Peyer's patch (tissue), 4 donors: ENCODE measurements around the gene HYKK. TPM values are rescaled to one million over a fixed set of nuclear protein-coding genes. Genes with fewer than 3 reads are reported as not detected.

ENCODE experiments used
- DNase-seq, 3 donors: peaks; one replicate each; pipeline ENCODE4 v3.0.0-alpha.2; 2017 to 2019
- H3K27ac ChIP-seq, 4 donors: fragments of 200-600 bp; sonication (generic); one replicate each; pipeline ENCODE4 v1.5.1; 2016 to 2019
- H3K27me3 ChIP-seq, 2 donors: fragments of 200-600 bp; sonication (generic); one replicate each; pipeline ENCODE4 v1.5.1; 2019
- H3K36me3 ChIP-seq, 3 donors: fragments of 200-600 bp; sonication (generic); one replicate each; pipeline ENCODE4 v1.5.1; 2016 to 2019
- H3K4me1 ChIP-seq, 4 donors: fragments of 200-600 bp; sonication (generic); one replicate each; pipeline ENCODE4 v1.5.1; 2016 to 2019
- H3K4me3 ChIP-seq, 4 donors: fragments of 200-600 bp; sonication (generic); 1 replicate in 3 of 4; 2 replicates in 1 of 4; pipeline ENCODE4 v1.5.1; 2016 to 2019; ENCODE audit warnings: mild to moderate bottlenecking in 1 of 4
- H3K9me3 ChIP-seq, 4 donors: fragments of 200-600 bp; sonication (generic); one replicate each; pipeline ENCODE4 v1.5.1; 2016 to 2019; ENCODE audit warnings: mild to moderate bottlenecking in 1 of 4
- POLR2A ChIP-seq, 2 donors: fragments of 450-650 bp; IDR thresholded peaks; one replicate each; pipeline ENCODE4 v1.5.1; 2017; ENCODE audit warnings: antibody characterized with exemption in 2 of 2, mild to moderate bottlenecking in 2 of 2, moderate library complexity in 2 of 2
- total RNA-seq, 4 donors: library from RNA; depleted of rRNA; stranded (reverse); fragments of >200 nt; gene quantifications; one replicate each; pipeline ENCODE4 v1.1.0, GENCODE V29; 2016
- TF ChIP-seq, protein P1 (sequence below), 6 experiments: fragments of 450-650 bp in 4 of 6; fragments of 200-600 bp in 2 of 6; sonication (generic) in 1 of 6; IDR thresholded peaks; one replicate each; pipeline ENCODE4 v1.5.1; 2017 to 2019; ENCODE audit warnings: antibody characterized with exemption in 6 of 6, mild to moderate bottlenecking in 3 of 6, moderate library complexity in 1 of 6

HYKK gene, protein sequence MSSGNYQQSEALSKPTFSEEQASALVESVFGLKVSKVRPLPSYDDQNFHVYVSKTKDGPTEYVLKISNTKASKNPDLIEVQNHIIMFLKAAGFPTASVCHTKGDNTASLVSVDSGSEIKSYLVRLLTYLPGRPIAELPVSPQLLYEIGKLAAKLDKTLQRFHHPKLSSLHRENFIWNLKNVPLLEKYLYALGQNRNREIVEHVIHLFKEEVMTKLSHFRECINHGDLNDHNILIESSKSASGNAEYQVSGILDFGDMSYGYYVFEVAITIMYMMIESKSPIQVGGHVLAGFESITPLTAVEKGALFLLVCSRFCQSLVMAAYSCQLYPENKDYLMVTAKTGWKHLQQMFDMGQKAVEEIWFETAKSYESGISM
- 10 to 100 TPM; 12.4 to 32.9 (median 26.8) TPM for total RNA-seq

DNA sequence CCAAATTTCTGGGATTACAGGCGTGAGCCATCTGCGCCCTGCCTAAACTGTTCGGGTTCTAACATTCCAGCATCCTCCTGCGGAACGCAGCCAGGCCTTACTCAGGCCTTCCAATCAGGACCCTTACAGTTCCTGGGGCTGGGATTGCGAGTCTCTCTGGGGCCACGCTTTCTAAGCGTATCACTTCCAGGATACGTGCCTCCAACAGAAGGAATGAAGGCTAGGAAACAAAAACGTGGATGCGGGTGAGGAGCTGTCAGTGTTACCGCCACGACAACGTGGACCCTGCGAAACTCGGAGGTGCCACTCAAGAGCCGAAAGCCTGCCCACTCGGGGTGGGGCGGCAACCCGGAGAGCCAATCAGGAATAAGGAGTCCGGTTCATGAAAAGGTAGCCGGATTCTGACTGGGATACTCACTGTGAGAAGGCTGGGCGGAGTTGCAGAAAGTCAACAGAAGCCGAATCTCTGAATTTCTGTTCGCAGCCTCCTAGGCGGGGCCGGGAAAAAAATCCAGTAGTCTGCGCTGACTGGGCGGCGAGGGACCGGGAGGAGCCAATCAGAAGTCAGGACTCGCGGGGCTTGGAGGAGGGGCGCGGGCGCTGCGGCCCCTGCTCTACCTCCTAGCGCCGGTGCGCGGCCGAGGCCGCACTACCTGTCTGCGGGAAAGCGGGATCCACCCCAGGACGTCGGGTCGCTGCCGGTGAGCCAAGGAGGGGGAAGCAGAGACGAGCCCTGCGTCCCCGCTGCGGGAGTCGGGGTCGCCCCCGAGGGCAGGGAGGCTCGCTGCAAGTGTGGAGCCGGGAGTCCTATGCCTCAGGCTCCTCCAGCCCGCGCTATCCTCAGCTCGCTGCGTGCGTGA, at the start of gene HYKK:
TSS of gene HYKK (plus strand) at position 607 of the 860 bp plus-strand sequence. CDS start 5,512 bp downstream, outside the sequence.
- DNase-seq: peak; percentile 77 to 95 (median 94)
- Histone ChIP-seq H3K9me3 (no peaks in the 10 kb centered on the region), H3K36me3 (peaks cover 0 to under 1% (median 0%) of the 10 kb centered on the region in 3 donors), H3K4me3 (peak within 1 kb of the TSS; percentile 59 to 94 (median 68)), H3K27ac (peak within 1 kb of the TSS; percentile 62 to 83 (median 73)), H3K4me1 (peaks cover 0 to 7% (median 0%) of the 10 kb centered on the region in 4 donors), H3K27me3 (no peaks in the 10 kb centered on the region)
- TF ChIP-seq POLR2A (IDR thresholded peaks at IDR 0.05): peak; percentile 76 to 80
- TF ChIP-seq, protein P1, sequence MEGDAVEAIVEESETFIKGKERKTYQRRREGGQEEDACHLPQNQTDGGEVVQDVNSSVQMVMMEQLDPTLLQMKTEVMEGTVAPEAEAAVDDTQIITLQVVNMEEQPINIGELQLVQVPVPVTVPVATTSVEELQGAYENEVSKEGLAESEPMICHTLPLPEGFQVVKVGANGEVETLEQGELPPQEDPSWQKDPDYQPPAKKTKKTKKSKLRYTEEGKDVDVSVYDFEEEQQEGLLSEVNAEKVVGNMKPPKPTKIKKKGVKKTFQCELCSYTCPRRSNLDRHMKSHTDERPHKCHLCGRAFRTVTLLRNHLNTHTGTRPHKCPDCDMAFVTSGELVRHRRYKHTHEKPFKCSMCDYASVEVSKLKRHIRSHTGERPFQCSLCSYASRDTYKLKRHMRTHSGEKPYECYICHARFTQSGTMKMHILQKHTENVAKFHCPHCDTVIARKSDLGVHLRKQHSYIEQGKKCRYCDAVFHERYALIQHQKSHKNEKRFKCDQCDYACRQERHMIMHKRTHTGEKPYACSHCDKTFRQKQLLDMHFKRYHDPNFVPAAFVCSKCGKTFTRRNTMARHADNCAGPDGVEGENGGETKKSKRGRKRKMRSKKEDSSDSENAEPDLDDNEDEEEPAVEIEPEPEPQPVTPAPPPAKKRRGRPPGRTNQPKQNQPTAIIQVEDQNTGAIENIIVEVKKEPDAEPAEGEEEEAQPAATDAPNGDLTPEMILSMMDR (IDR thresholded peaks at IDR 0.05): peak in 3 of 6 experiments; percentile 36 to 47 (median 42)

DNA sequence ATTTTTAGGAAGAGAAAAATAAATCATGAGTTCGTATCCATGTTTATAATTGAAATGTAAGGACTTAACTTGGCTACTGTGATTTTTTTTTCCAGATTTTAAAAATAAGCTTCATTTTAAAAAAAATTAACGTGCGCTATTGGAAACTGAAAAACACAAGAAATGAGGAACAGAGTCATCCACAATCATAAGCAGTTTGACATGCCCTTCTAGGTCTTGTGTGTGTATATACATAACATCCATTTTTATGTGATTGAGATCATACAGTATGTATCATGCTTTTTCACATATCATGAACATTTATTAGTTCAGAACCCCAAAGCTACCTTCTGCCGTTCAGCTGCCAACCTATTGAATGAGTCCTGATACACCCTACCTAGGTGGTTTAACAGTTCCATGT, 46.6 kb upstream of the HYKK start:
- no peaks in the 10 kb centered on the region for H3K9me3 ChIP-seq
- H3K4me1 ChIP-seq: peaks cover 0 to 22% (median 0%) of the 10 kb centered on the region in 4 donors
- H3K27me3 ChIP-seq: no peaks in the 10 kb centered on the region
- no peak overlapping the region for H3K4me3 ChIP-seq
- no peak overlapping the region for H3K27ac ChIP-seq
- no peak for DNase-seq
- peaks cover 0 to 34% (median 0%) of the 10 kb centered on the region in 3 donors for H3K36me3 ChIP-seq
- TF ChIP-seq POLR2A (IDR thresholded peaks at IDR 0.05): no peak
- TF ChIP-seq, protein P1 (IDR thresholded peaks at IDR 0.05): no peak

DNA sequence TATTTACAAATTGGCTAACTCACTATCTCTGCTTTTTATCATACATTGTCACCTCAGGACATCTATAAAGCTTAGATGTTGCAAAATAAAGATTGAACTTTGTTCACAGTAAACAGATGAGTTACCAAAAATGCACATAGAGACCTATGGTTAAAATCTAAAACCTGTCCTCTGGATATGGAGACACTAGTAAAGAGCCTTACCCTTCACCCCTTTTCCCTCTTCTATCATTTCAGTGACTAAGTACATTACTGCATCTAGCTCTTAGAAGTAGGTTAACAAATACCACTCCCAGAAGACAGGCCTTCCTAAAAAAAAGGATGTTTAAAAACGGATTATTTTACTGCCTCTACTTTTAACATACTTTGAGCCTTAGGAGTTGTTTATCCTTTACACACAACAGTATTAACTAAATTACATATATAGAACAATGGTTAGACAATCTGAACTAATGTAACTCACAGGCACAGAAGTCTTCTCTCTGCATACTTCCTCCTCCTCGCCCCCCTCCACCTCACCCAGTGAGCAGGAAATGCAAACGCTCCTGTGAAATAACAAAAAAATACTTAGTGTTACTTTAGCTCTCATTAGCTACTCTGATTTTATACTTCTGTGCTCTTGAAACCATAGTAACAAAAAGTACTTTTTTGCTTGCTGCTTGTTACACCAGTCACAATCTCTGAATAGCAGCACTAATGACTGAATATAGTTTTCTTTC, 46.0 kb upstream of the HYKK start:
- TF ChIP-seq, protein P1 (IDR thresholded peaks at IDR 0.05): no peak
- TF ChIP-seq POLR2A (IDR thresholded peaks at IDR 0.05): no peak
- Histone ChIP-seq H3K36me3 (peaks cover 0 to 40% (median 0%) of the 10 kb centered on the region in 3 donors), H3K9me3 (no peaks in the 10 kb centered on the region), H3K4me1 (peaks cover 0 to 20% (median 0%) of the 10 kb centered on the region in 4 donors), H3K4me3 (no peak overlapping the region), H3K27me3 (no peaks in the 10 kb centered on the region), H3K27ac (peak overlapping the region in 1 of 4 donors; percentile 15)
- no peak for DNase-seq

DNA sequence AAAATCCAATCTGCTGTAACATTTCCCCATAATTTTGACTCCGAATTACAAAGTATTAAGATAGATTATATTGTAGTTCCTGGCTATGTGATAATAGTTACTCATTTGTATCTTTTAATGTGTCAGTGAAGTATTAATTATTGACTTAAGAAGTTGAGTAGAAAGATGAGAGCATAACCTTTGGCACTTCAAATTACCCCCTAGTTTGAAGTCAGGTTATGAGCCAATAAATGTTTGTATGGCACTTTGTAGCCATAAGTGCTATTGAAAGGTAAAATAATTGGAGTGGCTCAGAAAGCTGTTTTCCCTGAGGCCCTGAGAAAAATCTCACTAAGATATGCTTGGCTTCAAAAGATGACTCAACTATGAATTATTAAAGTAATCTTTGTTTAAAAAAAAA, 38.3 kb upstream of the HYKK start:
- no peaks in the 10 kb centered on the region for H3K27me3 ChIP-seq
- no peak for DNase-seq
- H3K4me1 ChIP-seq: no peaks in the 10 kb centered on the region
- H3K9me3 ChIP-seq: no peaks in the 10 kb centered on the region
- peak overlapping the region in 1 of 4 donors; percentile 6 for H3K27ac ChIP-seq
- H3K4me3 ChIP-seq: no peak overlapping the region
- TF ChIP-seq, protein P1 (IDR thresholded peaks at IDR 0.05): no peak
- TF ChIP-seq POLR2A (IDR thresholded peaks at IDR 0.05): no peak
- peaks cover 0 to 82% (median 0%) of the 10 kb centered on the region in 3 donors for H3K36me3 ChIP-seq

DNA sequence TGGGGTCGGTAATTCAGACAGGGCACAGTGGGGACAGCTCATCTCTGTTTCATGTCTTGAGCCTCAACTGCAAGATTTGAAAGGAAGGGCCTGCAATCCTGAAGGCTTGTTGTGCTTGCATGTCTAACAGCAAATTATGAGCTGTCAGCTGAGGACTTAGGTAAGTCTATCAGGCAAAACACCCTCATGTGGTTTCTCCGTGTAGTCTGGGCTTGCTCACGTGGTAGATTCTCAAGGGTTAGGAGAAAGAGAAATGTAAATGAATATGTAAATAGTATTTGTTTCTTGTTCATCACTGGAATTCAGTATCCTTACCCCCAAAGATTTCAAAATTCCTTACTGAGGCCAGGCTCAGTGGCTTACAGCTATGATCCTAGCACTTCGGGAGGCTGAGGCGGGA, 30.1 kb upstream of the HYKK start:
- peaks cover 0 to 67% (median 0%) of the 10 kb centered on the region in 3 donors for H3K36me3 ChIP-seq
- H3K4me1 ChIP-seq: no peaks in the 10 kb centered on the region
- H3K9me3 ChIP-seq: no peaks in the 10 kb centered on the region
- no peaks in the 10 kb centered on the region for H3K27me3 ChIP-seq
- no peak for TF ChIP-seq POLR2A (IDR thresholded peaks at IDR 0.05)
- no peak overlapping the region for H3K27ac ChIP-seq
- no peak for DNase-seq
- no peak overlapping the region for H3K4me3 ChIP-seq
